Cardiac septum (tissue), 1 donor: ENCODE data around the gene SERTAD2. TPM values are rescaled to one million over a fixed set of nuclear protein-coding genes. Genes with fewer than 3 reads are reported as not detected.

Experiments used
- DNase-seq: peaks from one replicate; pipeline ENCODE4 v3.0.0-alpha.2; 2020; ENCODE audit warnings: low spot score
- intact Hi-C: fragments of 100-400 bp; cut with DNase I; formaldehyde crosslinking; loops from one replicate; pipeline ENCODE4 v1.14.0; 2022
- total RNA-seq: library from RNA; stranded (reverse); fragmentation: NEBNext Ultra II Directional; extraction: Animal tissue kit (Norgen Biotek cat#: 25700); gene quantifications from one replicate; pipeline ENCODE4 v1.2.1, GENCODE V29; 2021
- donor health status: DM: no; HTN: no; CAD: no.

SERTAD2 gene
- total RNA-seq, 1 donor from 2014 or later: 22.8 TPM

- intact Hi-C loops: loop anchor here (1.0 to 5.0 kb wide), 3 partner anchors 7 to 130 kb away; partner anchors contain the start of gene AFTPH
Observed at GRCh38 chr2:64652231-64653108, 1.2 kb downstream of the SERTAD2 start.

GRCh38 chr2:64651590-64651989 is 2.1 kb downstream of the SERTAD2 start:
- intact Hi-C loops: loop anchor here (5.0 kb wide), 1 partner anchor 129 kb away; the partner anchor contains the start of gene AFTPH

More at GRCh38 chr2:64652231-64653108, 1.2 kb downstream of the SERTAD2 start:
- DNase-seq: no peak

GRCh38 chr2:64650722-64651338 is 2.9 kb downstream of the SERTAD2 start:
- intact Hi-C loops: loop anchor here (5.0 kb wide), 1 partner anchor 129 kb away; the partner anchor contains the start of gene AFTPH
- DNase-seq: no peak

More at GRCh38 chr2:64651590-64651989, 2.1 kb downstream of the SERTAD2 start:
- DNase-seq: no peak

- DNase-seq: no peak
- intact Hi-C loops: loop anchor here (5.0 kb wide), 1 partner anchor 128 kb away; the partner anchor contains the start of gene AFTPH
Observed at GRCh38 chr2:64650296-64650695, 3.4 kb downstream of the SERTAD2 start.

- intact Hi-C loops: loop anchor here (5.0 to 10.0 kb wide), 2 partner anchors 127 to 345 kb away; partner anchors contain the start of gene AFTPH
- DNase-seq: no peak
Observed at GRCh38 chr2:64649626-64650025, 4.1 kb downstream of the SERTAD2 start.

GRCh38 chr2:64649013-64649484 is 4.7 kb downstream of the SERTAD2 start:
- intact Hi-C loops: loop anchor here (10.0 kb wide), 1 partner anchor 346 kb away; no protein-coding TSS in a partner anchor
- DNase-seq: no peak

- intact Hi-C loops: loop anchor here (1.0 to 10.0 kb wide), 3 partner anchors 37 to 349 kb away; no protein-coding TSS in a partner anchor
- DNase-seq: peak; percentile 94
Observed at GRCh38 chr2:64646007-64646880, 7.5 kb downstream of the SERTAD2 start.

- DNase-seq: peak; percentile 91
- intact Hi-C loops: loop anchor here (1.0 to 10.0 kb wide), 2 partner anchors 9 to 350 kb away; partner anchors contain the start of gene SERTAD2
Observed at GRCh38 chr2:64644458-64645382, 9.0 kb downstream of the SERTAD2 start.

GRCh38 chr2:64643838-64644457 is 9.8 kb downstream of the SERTAD2 start:
- intact Hi-C loops: loop anchor here (10.0 kb wide), 1 partner anchor 351 kb away; no protein-coding TSS in a partner anchor
- DNase-seq: no peak

GRCh38 chr2:64641599-64641998 is 12.1 kb downstream of the SERTAD2 start:
- no peak for DNase-seq
- intact Hi-C loops: loop anchor here (10.0 kb wide), 1 partner anchor 353 kb away; no protein-coding TSS in a partner anchor

- intact Hi-C loops: loop anchor here (10.0 kb wide), 1 partner anchor 354 kb away; no protein-coding TSS in a partner anchor
- DNase-seq: no peak
Observed at GRCh38 chr2:64640153-64641044, 13.3 kb downstream of the SERTAD2 start.

GRCh38 chr2:64639691-64640090 is 14.0 kb downstream of the SERTAD2 start:
- no peak for DNase-seq
- intact Hi-C loops: loop anchor here (10.0 kb wide), 1 partner anchor 355 kb away; no protein-coding TSS in a partner anchor

GRCh38 chr2:64638502-64639120 is 15.1 kb downstream of the SERTAD2 start:
- DNase-seq: no peak
- intact Hi-C loops: no loop called here

- intact Hi-C loops: no loop called here
- DNase-seq: no peak
Observed at GRCh38 chr2:64637931-64638330, 15.8 kb downstream of the SERTAD2 start.

- no peak for DNase-seq
- intact Hi-C loops: no loop called here
Observed at GRCh38 chr2:64637000-64637635, 16.6 kb downstream of the SERTAD2 start.
